Muscle layer of colon (tissue), 2 donors: ENCODE results near the gene KCNS1.

Experiments used
- H3K27ac ChIP-seq: one replicate; pipeline ENCODE4 v1.7.0; 2013; ENCODE audit warnings: low read depth, mild to moderate bottlenecking, low read length, moderate library complexity
- H3K27me3 ChIP-seq, 2 donors: one replicate each; pipeline ENCODE4 v1.7.0; 2013; ENCODE audit warnings: low read length in 2 of 2, mild to moderate bottlenecking in 2 of 2; ENCODE audit not compliant: insufficient read depth in 2 of 2, control insufficient read depth in 1 of 2
- H3K36me3 ChIP-seq: one replicate; pipeline ENCODE4 v1.7.0; 2013; ENCODE audit warnings: mild to moderate bottlenecking, low read length; ENCODE audit not compliant: insufficient read depth
- H3K4me1 ChIP-seq: one replicate; pipeline ENCODE4 v1.7.0; 2013; ENCODE audit warnings: mild to moderate bottlenecking, low read length; ENCODE audit not compliant: insufficient read depth
- H3K4me3 ChIP-seq, 2 donors: one replicate each; pipeline ENCODE4 v1.7.0; 2013; ENCODE audit warnings: low read length in 2 of 2, low read depth in 1 of 2, mild to moderate bottlenecking in 1 of 2, moderate library complexity in 1 of 2
- H3K9ac ChIP-seq: one replicate; pipeline ENCODE4 v1.7.0; 2013; ENCODE audit warnings: low read length
- H3K9me3 ChIP-seq: one replicate; pipeline ENCODE4 v1.7.0; 2013; ENCODE audit warnings: mild to moderate bottlenecking, low read length
- donor health status: abdominal sarcoma.
- donor health status: Adenocarcinoma of cecum.

The KCNS1 gene

GRCh38 chr20:45104786-45105185 lies 3.9 kb upstream of the KCNS1 start:
- Histone ChIP-seq H3K36me3 (no peaks in the 10 kb centered on the region), H3K4me1 (no peaks in the 10 kb centered on the region), H3K27ac (no peak overlapping the region), H3K9ac (no peak overlapping the region), H3K27me3 (peaks cover 4 to 14% of the 10 kb centered on the region in 2 donors), H3K4me3 (no peak overlapping the region), H3K9me3 (no peaks in the 10 kb centered on the region)

- H3K9me3 ChIP-seq: no peaks in the 10 kb centered on the region
- no peak overlapping the region for H3K4me3 ChIP-seq
- H3K4me1 ChIP-seq: no peaks in the 10 kb centered on the region
- peaks cover 10 to 30% of the 10 kb centered on the region in 2 donors for H3K27me3 ChIP-seq
- no peaks in the 10 kb centered on the region for H3K36me3 ChIP-seq
- no peak overlapping the region for H3K9ac ChIP-seq
- H3K27ac ChIP-seq: no peak overlapping the region
These were observed 2.1 kb upstream of the KCNS1 start for GRCh38 chr20:45103072-45103471.

GRCh38 chr20:45101333-45101850 lies 465 bp upstream of the KCNS1 start:
- no peak overlapping the region for H3K4me3 ChIP-seq
- no peak overlapping the region for H3K9ac ChIP-seq

GRCh38 chr20:45098103-45098773 lies 2.7 kb downstream of the KCNS1 start:
- no peak overlapping the region for H3K27ac ChIP-seq
- H3K36me3 ChIP-seq: no peaks in the 10 kb centered on the region
- H3K4me3 ChIP-seq: peak overlapping the region in 1 of 2 donors; percentile 12
- no peak overlapping the region for H3K9ac ChIP-seq
- peaks cover 21 to 52% of the 10 kb centered on the region in 2 donors for H3K27me3 ChIP-seq
- no peaks in the 10 kb centered on the region for H3K9me3 ChIP-seq
- H3K4me1 ChIP-seq: no peaks in the 10 kb centered on the region

More at GRCh38 chr20:45101333-45101850, 465 bp upstream of the KCNS1 start:
- Histone ChIP-seq H3K36me3 (no peaks in the 10 kb centered on the region), H3K27ac (no peak overlapping the region), H3K27me3 (peaks cover 21 to 46% of the 10 kb centered on the region in 2 donors), H3K4me1 (no peaks in the 10 kb centered on the region), H3K9me3 (no peaks in the 10 kb centered on the region)

- H3K9me3 ChIP-seq: no peaks in the 10 kb centered on the region
- H3K27me3 ChIP-seq: peaks cover 21 to 52% of the 10 kb centered on the region in 2 donors
- no peak overlapping the region for H3K27ac ChIP-seq
- H3K36me3 ChIP-seq: no peaks in the 10 kb centered on the region
- no peak overlapping the region for H3K9ac ChIP-seq
- H3K4me1 ChIP-seq: no peaks in the 10 kb centered on the region
- H3K4me3 ChIP-seq: no peak overlapping the region
These were observed 3.3 kb downstream of the KCNS1 start for GRCh38 chr20:45097485-45098102.

- Histone ChIP-seq H3K36me3 (no peaks in the 10 kb centered on the region), H3K9me3 (no peaks in the 10 kb centered on the region), H3K27ac (no peak overlapping the region), H3K9ac (no peak overlapping the region), H3K27me3 (peaks cover 21 to 52% of the 10 kb centered on the region in 2 donors), H3K4me3 (no peak overlapping the region), H3K4me1 (no peaks in the 10 kb centered on the region)
These were observed 4.1 kb downstream of the KCNS1 start for GRCh38 chr20:45096781-45097180.

- Histone ChIP-seq H3K36me3 (no peaks in the 10 kb centered on the region), H3K9me3 (no peaks in the 10 kb centered on the region), H3K27me3 (peaks cover 21 to 46% of the 10 kb centered on the region in 2 donors), H3K27ac (no peak overlapping the region), H3K9ac (no peak overlapping the region), H3K4me3 (no peak overlapping the region), H3K4me1 (no peaks in the 10 kb centered on the region)
These were observed 5.1 kb downstream of the KCNS1 start for GRCh38 chr20:45095805-45096238.

- H3K27me3 ChIP-seq: peaks cover 20 to 40% of the 10 kb centered on the region in 2 donors
- H3K4me3 ChIP-seq: no peak overlapping the region
- H3K27ac ChIP-seq: no peak overlapping the region
- H3K9me3 ChIP-seq: no peaks in the 10 kb centered on the region
- no peaks in the 10 kb centered on the region for H3K4me1 ChIP-seq
- H3K36me3 ChIP-seq: no peaks in the 10 kb centered on the region
- no peak overlapping the region for H3K9ac ChIP-seq
These were observed 5.9 kb downstream of the KCNS1 start for GRCh38 chr20:45094864-45095574.

- Histone ChIP-seq H3K27me3 (peaks cover 12 to 32% of the 10 kb centered on the region in 2 donors), H3K9ac (no peak overlapping the region), H3K36me3 (no peaks in the 10 kb centered on the region), H3K27ac (no peak overlapping the region), H3K4me1 (no peaks in the 10 kb centered on the region), H3K9me3 (no peaks in the 10 kb centered on the region), H3K4me3 (no peak overlapping the region)
These were observed 6.7 kb downstream of the KCNS1 start for GRCh38 chr20:45094201-45094600.

- Histone ChIP-seq H3K27ac (no peak overlapping the region), H3K4me1 (peaks cover 4% of the 10 kb centered on the region), H3K9me3 (no peaks in the 10 kb centered on the region), H3K4me3 (no peak overlapping the region), H3K9ac (no peak overlapping the region), H3K36me3 (no peaks in the 10 kb centered on the region), H3K27me3 (peaks cover 11 to 20% of the 10 kb centered on the region in 2 donors)
These were observed 8.0 kb downstream of the KCNS1 start for GRCh38 chr20:45092898-45093297.

- Histone ChIP-seq H3K27ac (no peak overlapping the region), H3K9me3 (no peaks in the 10 kb centered on the region), H3K4me3 (no peak overlapping the region), H3K4me1 (peaks cover 9% of the 10 kb centered on the region), H3K36me3 (no peaks in the 10 kb centered on the region), H3K27me3 (peaks cover 0 to 5% of the 10 kb centered on the region in 2 donors), H3K9ac (no peak overlapping the region)
These were observed 9.6 kb downstream of the KCNS1 start for GRCh38 chr20:45091366-45091765.
